OCI-LY3 (cell line): ENCODE data around the gene SLF2.

Experiments
- CTCF ChIP-seq: fragments of 200-600, 300-600 bp; sonication (generic); IDR thresholded peaks from 2 replicates; pipeline ENCODE4 v1.5.1; 2014; ENCODE audit warnings: antibody characterized with exemption, low read length, low read depth
- EZH2phosphoT487 ChIP-seq: fragments of 200-600 bp; shearing (Covaris generic); IDR thresholded peaks from 2 replicates; pipeline ENCODE4 v1.6.1; 2018; ENCODE audit warnings: antibody characterized with exemption, mixed run types, low read depth

GRCh38 chr10:101008823-101009423 is 96.2 kb downstream of the SLF2 start:
- TF ChIP-seq CTCF = no peak
- TF ChIP-seq EZH2phosphoT487 = no peak
